ENCODE data around the gene FHOD1. TPM values are rescaled to one million over a fixed set of nuclear protein-coding genes. Genes with fewer than 3 reads are reported as not detected.
A peak's percentile ranks its signal among the peaks of the same experiment; 100 is the strongest.

The FHOD1 gene
- polyA plus RNA-seq, 1 experiment = 21.2 TPM

GRCh38 chr16:67277294-67277998, 30.2 kb upstream of the FHOD1 start:
- TF ChIP-seq CTCF (IDR thresholded peaks at IDR 0.05; ENCODE audit: low read depth, low read length) = no peak
- Histone ChIP-seq H3K27me3 (ENCODE audit: control insufficient read depth, insufficient read depth, low read length) (no peaks in the 10 kb centered on the region), H3K27ac (ENCODE audit: low read depth, low read length) (peak overlapping the region; percentile 98), H3K4me3 (ENCODE audit: low read depth, low read length) (peak overlapping the region; percentile 68), H3K9me3 (ENCODE audit: control insufficient read depth, insufficient read depth, low read length) (no peaks in the 10 kb centered on the region; the same call in 1 of the 2 replicates)
- DNase-seq (ENCODE audit: low read depth, low spot score) = peak; percentile 96
- POLR2A ChIA-PET = interaction anchor here (0.6 to 1.5 kb wide), 12 partner anchors 9 to 138 kb away, joined by 3 to 8 read pairs (median 4); partner anchors contain the start of genes FHOD1, TMEM208 and TPPP3
- CTCF ChIA-PET = interaction anchor here (1.0 to 2.3 kb wide), 4 partner anchors 17 to 189 kb away, joined by 3 to 7 read pairs (median 5); partner anchors contain the start of gene ZDHHC1

GRCh38 chr16:67275321-67275720, 28.0 kb upstream of the FHOD1 start:
- DNase-seq (ENCODE audit: low read depth, low spot score) = no peak
- TF ChIP-seq CTCF (IDR thresholded peaks at IDR 0.05; ENCODE audit: low read depth, low read length) = no peak
- Histone ChIP-seq H3K27me3 (ENCODE audit: control insufficient read depth, insufficient read depth, low read length) (no peaks in the 10 kb centered on the region), H3K9me3 (ENCODE audit: control insufficient read depth, insufficient read depth, low read length) (no peaks in the 10 kb centered on the region; the same call in 1 of the 2 replicates), H3K4me3 (ENCODE audit: low read depth, low read length) (no peak overlapping the region), H3K27ac (ENCODE audit: low read depth, low read length) (no peak overlapping the region)
- CTCF ChIA-PET = no interaction called here
- POLR2A ChIA-PET = no interaction called here

- DNase-seq (ENCODE audit: low read depth, low spot score) = no peak
- TF ChIP-seq CTCF (IDR thresholded peaks at IDR 0.05; ENCODE audit: low read depth, low read length) = no peak
- ChIA-PET CTCF (interaction anchor here (1.7 kb wide), 1 partner anchor 11 kb away, joined by 6 read pairs; no protein-coding TSS in a partner anchor), POLR2A (interaction anchor here (0.5 to 1.3 kb wide), 2 partner anchors 40 to 53 kb away, joined by 3 to 6 read pairs; no protein-coding TSS in a partner anchor)
- H3K27me3 ChIP-seq (ENCODE audit: control insufficient read depth, insufficient read depth, low read length) = no peaks in the 10 kb centered on the region
- no peak overlapping the region for H3K27ac ChIP-seq (ENCODE audit: low read depth, low read length)
- H3K9me3 ChIP-seq (ENCODE audit: control insufficient read depth, insufficient read depth, low read length) = no peaks in the 10 kb centered on the region; the same call in 1 of the 2 replicates
- no peak overlapping the region for H3K4me3 ChIP-seq (ENCODE audit: low read depth, low read length)
These were observed 24.2 kb upstream of the FHOD1 start for GRCh38 chr16:67271446-67271845.

- Histone ChIP-seq H3K27me3 (ENCODE audit: control insufficient read depth, insufficient read depth, low read length) (no peaks in the 10 kb centered on the region), H3K27ac (ENCODE audit: low read depth, low read length) (no peak overlapping the region), H3K9me3 (ENCODE audit: control insufficient read depth, insufficient read depth, low read length) (no peaks in the 10 kb centered on the region; the same call in 1 of the 2 replicates), H3K4me3 (ENCODE audit: low read depth, low read length) (no peak overlapping the region)
- DNase-seq (ENCODE audit: low read depth, low spot score) = no peak
- CTCF ChIA-PET = interaction anchor here (1.7 kb wide), 1 partner anchor 10 kb away, joined by 6 read pairs; no protein-coding TSS in a partner anchor
- no peak for TF ChIP-seq CTCF (IDR thresholded peaks at IDR 0.05; ENCODE audit: low read depth, low read length)
- POLR2A ChIA-PET = interaction anchor here (0.5 to 1.6 kb wide), 4 partner anchors 23 to 520 kb away, joined by 3 to 6 read pairs (median 4); partner anchors contain the start of genes DYNC1LI2 and FHOD1
These were observed 23.7 kb upstream of the FHOD1 start for GRCh38 chr16:67270931-67271338.

GRCh38 chr16:67269766-67270165, 22.5 kb upstream of the FHOD1 start:
- ChIA-PET POLR2A (interaction anchor here (0.6 to 1.6 kb wide), 2 partner anchors 22 to 621 kb away, joined by 3 to 4 read pairs; partner anchors contain the start of gene FHOD1), CTCF (interaction anchor here (1.7 kb wide), 1 partner anchor 9 kb away, joined by 6 read pairs; no protein-coding TSS in a partner anchor)
- TF ChIP-seq CTCF (IDR thresholded peaks at IDR 0.05; ENCODE audit: low read depth, low read length) = no peak
- no peaks in the 10 kb centered on the region for H3K27me3 ChIP-seq (ENCODE audit: control insufficient read depth, insufficient read depth, low read length)
- no peaks in the 10 kb centered on the region; the same call in 1 of the 2 replicates for H3K9me3 ChIP-seq (ENCODE audit: control insufficient read depth, insufficient read depth, low read length)
- no peak for DNase-seq (ENCODE audit: low read depth, low spot score)
- no peak overlapping the region for H3K27ac ChIP-seq (ENCODE audit: low read depth, low read length)
- no peak overlapping the region for H3K4me3 ChIP-seq (ENCODE audit: low read depth, low read length)
